ENCODE results near the gene CIDEB.

The CIDEB gene

GRCh38 chr14:24310265-24310645 is 2.5 kb upstream of the CIDEB start:
- no peak overlapping the region for H2BK5ac ChIP-seq (ENCODE audit: low read depth, low read length, poor library complexity)
- no peak overlapping the region for H3K18ac ChIP-seq (ENCODE audit: low read length)
- no peaks in the 10 kb centered on the region for H3K9me3 ChIP-seq (ENCODE audit: insufficient read depth, low read depth, low read length)
- H3K27ac ChIP-seq (ENCODE audit: low read depth, low read length): no peak overlapping the region
- H4K8ac ChIP-seq (ENCODE audit: low read depth, low read length): no peak overlapping the region
- H3K14ac ChIP-seq (ENCODE audit: low read length): no peak overlapping the region
- no peak overlapping the region for H2AK5ac ChIP-seq (ENCODE audit: low read length)
- no peak overlapping the region for H2BK120ac ChIP-seq (ENCODE audit: insufficient read depth, low read length, poor library complexity)
- no peak overlapping the region for H3K4me2 ChIP-seq (ENCODE audit: low read length)
- no peaks in the 10 kb centered on the region for H3K79me2 ChIP-seq (ENCODE audit: control insufficient read depth, insufficient read depth, low read length, poor library complexity)
- H3K23ac ChIP-seq (ENCODE audit: low read length): no peak overlapping the region
- WGBS (ENCODE audit: extremely low coverage, insufficient coverage, insufficient read length): no CpG with 5 or more reads among the region's 5 CpGs
- H3K36me3 ChIP-seq (ENCODE audit: control insufficient read depth in 1 of 2, insufficient read depth in 2 of 2, low read length in 2 of 2): peaks cover 35 to 42% of the 10 kb centered on the region in 2 experiments
- peaks cover 0 to 5% of the 10 kb centered on the region in 2 experiments for H3K4me1 ChIP-seq (ENCODE audit: control insufficient read depth in 1 of 2, insufficient read depth in 2 of 2, low read length in 2 of 2)
- H2AFZ ChIP-seq (ENCODE audit: insufficient read depth, low read length, poor library complexity): no peak overlapping the region
- H3K4ac ChIP-seq (ENCODE audit: low read depth, low read length): no peak overlapping the region
- no peak overlapping the region for H4K12ac ChIP-seq (ENCODE audit: low read depth, low read length)
- no peak overlapping the region for H3K4me3 ChIP-seq (ENCODE audit: low read depth, low read length)
- no peak overlapping the region for H2BK12ac ChIP-seq (ENCODE audit: low read length)
- no peak for DNase-seq
- no peak overlapping the region for H3K9ac ChIP-seq (ENCODE audit: low read length)
- no peak overlapping the region for H4K91ac ChIP-seq (ENCODE audit: low read depth, low read length)
- H3K27me3 ChIP-seq (ENCODE audit: insufficient read depth, low read length): no peaks in the 10 kb centered on the region
- no peaks in the 10 kb centered on the region for H3K79me1 ChIP-seq (ENCODE audit: low read length)

- Histone ChIP-seq H3K18ac (ENCODE audit: low read length) (no peak within 1 kb of the TSS), H3K27ac (ENCODE audit: low read depth, low read length) (no peak within 1 kb of the TSS), H3K36me3 (ENCODE audit: control insufficient read depth in 1 of 2, insufficient read depth in 2 of 2, low read length in 2 of 2) (peaks cover 39 to 46% of the 10 kb centered on the region in 2 experiments), H4K12ac (ENCODE audit: low read depth, low read length) (no peak within 1 kb of the TSS), H3K9ac (ENCODE audit: low read length) (no peak within 1 kb of the TSS), H3K4me2 (ENCODE audit: low read length) (no peak within 1 kb of the TSS), H2AK5ac (ENCODE audit: low read length) (no peak within 1 kb of the TSS), H3K4me1 (ENCODE audit: control insufficient read depth in 1 of 2, insufficient read depth in 2 of 2, low read length in 2 of 2) (peaks cover 0 to 5% of the 10 kb centered on the region in 2 experiments), H3K79me1 (ENCODE audit: low read length) (no peaks in the 10 kb centered on the region), H3K79me2 (ENCODE audit: control insufficient read depth, insufficient read depth, low read length, poor library complexity) (no peaks in the 10 kb centered on the region), H3K9me3 (ENCODE audit: insufficient read depth, low read depth, low read length) (no peaks in the 10 kb centered on the region), H3K4ac (ENCODE audit: low read depth, low read length) (no peak within 1 kb of the TSS), H2BK12ac (ENCODE audit: low read length) (no peak within 1 kb of the TSS), H3K4me3 (ENCODE audit: low read depth, low read length) (no peak within 1 kb of the TSS), H3K14ac (ENCODE audit: low read length) (no peak within 1 kb of the TSS), H2BK120ac (ENCODE audit: insufficient read depth, low read length, poor library complexity) (no peak within 1 kb of the TSS), H2AFZ (ENCODE audit: insufficient read depth, low read length, poor library complexity) (no peak within 1 kb of the TSS), H4K8ac (ENCODE audit: low read depth, low read length) (no peak within 1 kb of the TSS), H3K27me3 (ENCODE audit: insufficient read depth, low read length) (no peaks in the 10 kb centered on the region), H3K23ac (ENCODE audit: low read length) (no peak within 1 kb of the TSS), H4K91ac (ENCODE audit: low read depth, low read length) (no peak within 1 kb of the TSS), H2BK5ac (ENCODE audit: low read depth, low read length, poor library complexity) (no peak within 1 kb of the TSS)
- DNase-seq: no peak
- no CpG with 5 or more reads among the region's 5 CpGs for WGBS (ENCODE audit: extremely low coverage, insufficient coverage, insufficient read length)
Observed at GRCh38 chr14:24309538-24310264, 1.9 kb upstream of the CIDEB start, which contains the start of gene LTB4R2. Gene LTB4R2 (plus strand): TSS chr14:24310140. CDS start chr14:24310665, 525 bp downstream.

GRCh38 chr14:24308342-24309124 is 756 bp upstream of the CIDEB start:
- WGBS (ENCODE audit: extremely low coverage, insufficient coverage, insufficient read length): no CpG with 5 or more reads among the region's 7 CpGs
- Histone ChIP-seq H3K23ac (ENCODE audit: low read length) (no peak overlapping the region), H3K14ac (ENCODE audit: low read length) (no peak overlapping the region), H3K9ac (ENCODE audit: low read length) (no peak overlapping the region), H3K79me2 (ENCODE audit: control insufficient read depth, insufficient read depth, low read length, poor library complexity) (no peaks in the 10 kb centered on the region), H4K12ac (ENCODE audit: low read depth, low read length) (no peak overlapping the region), H2AK5ac (ENCODE audit: low read length) (no peak overlapping the region), H3K4ac (ENCODE audit: low read depth, low read length) (no peak overlapping the region), H2AFZ (ENCODE audit: insufficient read depth, low read length, poor library complexity) (no peak overlapping the region), H3K27me3 (ENCODE audit: insufficient read depth, low read length) (no peaks in the 10 kb centered on the region), H3K36me3 (ENCODE audit: control insufficient read depth in 1 of 2, insufficient read depth in 2 of 2, low read length in 2 of 2) (peaks cover 50 to 57% of the 10 kb centered on the region in 2 experiments), H3K4me2 (ENCODE audit: low read length) (no peak overlapping the region), H3K79me1 (ENCODE audit: low read length) (no peaks in the 10 kb centered on the region), H3K18ac (ENCODE audit: low read length) (no peak overlapping the region), H2BK120ac (ENCODE audit: insufficient read depth, low read length, poor library complexity) (no peak overlapping the region), H4K91ac (ENCODE audit: low read depth, low read length) (no peak overlapping the region), H3K27ac (ENCODE audit: low read depth, low read length) (no peak overlapping the region), H3K9me3 (ENCODE audit: insufficient read depth, low read depth, low read length) (no peaks in the 10 kb centered on the region), H2BK5ac (ENCODE audit: low read depth, low read length, poor library complexity) (no peak overlapping the region), H4K8ac (ENCODE audit: low read depth, low read length) (no peak overlapping the region), H3K4me1 (ENCODE audit: control insufficient read depth in 1 of 2, insufficient read depth in 2 of 2, low read length in 2 of 2) (peaks cover 0 to 5% of the 10 kb centered on the region in 2 experiments), H3K4me3 (ENCODE audit: low read depth, low read length) (no peak overlapping the region), H2BK12ac (ENCODE audit: low read length) (no peak overlapping the region)
- no peak for DNase-seq

GRCh38 chr14:24307156-24307574 is 612 bp downstream of the CIDEB start:
- Histone ChIP-seq H4K12ac (ENCODE audit: low read depth, low read length) (no peak overlapping the region), H2AFZ (ENCODE audit: insufficient read depth, low read length, poor library complexity) (no peak overlapping the region), H2BK5ac (ENCODE audit: low read depth, low read length, poor library complexity) (no peak overlapping the region), H2BK12ac (ENCODE audit: low read length) (no peak overlapping the region), H3K18ac (ENCODE audit: low read length) (no peak overlapping the region), H3K9me3 (ENCODE audit: insufficient read depth, low read depth, low read length) (no peaks in the 10 kb centered on the region), H4K8ac (ENCODE audit: low read depth, low read length) (no peak overlapping the region), H3K27ac (ENCODE audit: low read depth, low read length) (no peak overlapping the region), H3K9ac (ENCODE audit: low read length) (no peak overlapping the region), H3K4ac (ENCODE audit: low read depth, low read length) (no peak overlapping the region), H3K23ac (ENCODE audit: low read length) (no peak overlapping the region), H3K79me1 (ENCODE audit: low read length) (no peaks in the 10 kb centered on the region), H3K27me3 (ENCODE audit: insufficient read depth, low read length) (no peaks in the 10 kb centered on the region), H2BK120ac (ENCODE audit: insufficient read depth, low read length, poor library complexity) (no peak overlapping the region), H3K4me3 (ENCODE audit: low read depth, low read length) (no peak overlapping the region), H3K79me2 (ENCODE audit: control insufficient read depth, insufficient read depth, low read length, poor library complexity) (no peaks in the 10 kb centered on the region), H2AK5ac (ENCODE audit: low read length) (no peak overlapping the region), H3K4me1 (ENCODE audit: control insufficient read depth in 1 of 2, insufficient read depth in 2 of 2, low read length in 2 of 2) (peaks cover 0 to 5% of the 10 kb centered on the region in 2 experiments), H3K4me2 (ENCODE audit: low read length) (no peak overlapping the region), H3K36me3 (ENCODE audit: control insufficient read depth in 1 of 2, insufficient read depth in 2 of 2, low read length in 2 of 2) (peaks cover 50 to 69% of the 10 kb centered on the region in 2 experiments), H3K14ac (ENCODE audit: low read length) (no peak overlapping the region), H4K91ac (ENCODE audit: low read depth, low read length) (no peak overlapping the region)
- WGBS (ENCODE audit: extremely low coverage, insufficient coverage, insufficient read length): no CpG with 5 or more reads among the region's 11 CpGs
- no peak for DNase-seq

Data from trophoblast cell (in vitro differentiated cells and primary cell).